HG02973 (cell line): ENCODE measurements around the gene MAGI2.
"Not testable (repeated sequence)": the region's sequence is repeated elsewhere in the genome, so short reads cannot be mapped to it uniquely, and the experiment has no call there.

Experiments used
- ATAC-seq: cut with Tn5 transposase; IDR thresholded peaks from one replicate; pipeline ENCODE4 v1.9.1; 2021; ENCODE audit warnings: moderate library complexity; ENCODE audit not compliant: unreplicated experiment

Gene MAGI2

DNA sequence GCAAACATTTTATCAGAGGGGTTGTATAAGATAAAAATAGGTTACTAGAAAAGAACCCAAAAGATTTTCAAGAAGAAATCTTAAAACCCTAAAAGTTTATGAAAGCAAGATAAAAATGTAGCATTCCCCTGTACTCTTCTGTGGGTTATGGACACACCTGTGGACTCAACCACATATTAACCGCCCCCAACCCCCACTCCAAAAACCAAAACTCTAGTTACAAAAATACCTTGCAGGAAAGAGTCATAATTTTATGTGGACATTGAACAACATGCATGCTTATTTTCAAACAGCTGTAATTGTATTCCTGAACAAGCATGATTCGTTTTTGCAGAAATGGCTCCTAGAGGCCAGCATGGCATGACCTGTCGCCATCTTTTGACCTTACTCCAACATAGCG is 1188.0 kb downstream of the MAGI2 start:
- no peak for ATAC-seq

DNA sequence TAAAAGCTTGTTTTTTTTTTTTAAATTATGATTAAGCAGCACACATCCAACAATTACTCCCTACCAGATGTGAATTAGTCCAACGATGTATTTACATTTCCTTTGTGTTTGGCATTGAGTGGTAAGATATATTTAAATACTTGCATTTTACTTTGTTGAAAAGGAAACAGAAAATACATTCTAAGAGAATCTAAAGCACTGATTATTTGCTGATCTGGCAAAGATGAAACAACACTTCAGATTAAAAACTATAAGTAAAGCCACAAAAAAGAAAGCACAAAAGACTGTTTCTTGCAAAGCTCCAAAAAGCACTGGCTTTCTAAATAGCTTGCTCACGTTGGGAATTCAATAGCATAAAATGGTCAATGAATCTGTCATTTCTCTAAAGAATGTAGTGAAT is 1188.4 kb downstream of the MAGI2 start:
- no peak for ATAC-seq

GRCh38 chr7:78264105-78264504 is 1189.4 kb downstream of the MAGI2 start:
- ATAC-seq: no peak

DNA sequence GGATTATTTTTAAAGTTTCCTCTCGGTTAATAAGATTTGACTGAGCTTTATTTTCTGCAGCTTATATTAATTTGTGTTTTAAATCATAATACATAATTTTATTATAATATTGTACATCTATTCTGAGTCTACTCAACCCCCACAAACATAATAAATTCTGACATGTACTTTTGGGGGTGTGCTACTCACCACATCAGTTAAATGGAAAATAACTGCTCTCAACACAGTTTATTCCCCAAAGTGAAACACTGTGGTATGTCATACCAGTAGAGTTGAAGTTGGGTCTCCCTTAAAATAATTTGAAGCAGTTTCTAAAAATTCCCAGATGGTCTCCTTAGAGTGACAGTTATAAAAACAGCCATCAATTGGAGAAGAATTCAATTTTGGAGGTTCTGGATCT is 1191.7 kb downstream of the MAGI2 start:
- ATAC-seq: no peak

- no peak for ATAC-seq
Measured at GRCh38 chr7:78261302-78261701, 1192.2 kb downstream of the MAGI2 start.

GRCh38 chr7:78260826-78261225 is 1192.6 kb downstream of the MAGI2 start:
- no peak for ATAC-seq

DNA sequence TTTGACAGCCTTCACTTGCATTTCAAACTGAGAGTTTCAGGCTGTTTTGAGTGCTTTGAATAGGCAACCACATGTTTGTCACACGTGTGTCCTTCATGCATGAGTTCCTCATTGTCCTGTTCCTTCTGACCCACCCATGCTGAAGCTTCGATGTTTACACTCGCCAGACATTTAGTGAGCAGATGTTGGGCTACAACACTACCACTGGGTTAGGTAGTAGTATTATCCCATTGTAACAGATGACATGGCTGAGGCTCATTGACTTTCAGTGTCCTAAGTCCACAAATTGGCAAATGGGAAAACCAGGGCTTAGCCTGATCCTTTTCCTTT is 1198.8 kb downstream of the MAGI2 start:
- no peak for ATAC-seq

- no peak for ATAC-seq
Measured at GRCh38 chr7:78253850-78254725, 1199.4 kb downstream of the MAGI2 start.

DNA sequence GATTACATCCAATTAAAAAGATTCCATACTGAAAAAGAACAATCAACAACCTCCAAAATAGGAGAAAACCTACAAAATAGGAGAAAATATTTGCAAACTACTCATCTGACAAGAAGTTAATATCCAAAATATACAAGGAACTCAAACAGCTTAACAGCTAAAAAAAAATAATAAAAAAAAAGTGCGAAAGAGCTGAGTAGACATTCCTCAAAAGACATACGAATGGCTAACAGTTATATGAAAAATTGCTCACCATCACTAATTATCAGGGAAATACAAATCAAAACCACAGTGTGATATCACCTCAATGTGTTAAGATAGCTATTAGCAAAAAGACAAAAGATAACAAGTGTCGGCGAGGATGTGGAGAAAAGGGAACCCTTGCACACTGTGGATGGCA is 1204.6 kb downstream of the MAGI2 start:
- no peak for ATAC-seq

DNA sequence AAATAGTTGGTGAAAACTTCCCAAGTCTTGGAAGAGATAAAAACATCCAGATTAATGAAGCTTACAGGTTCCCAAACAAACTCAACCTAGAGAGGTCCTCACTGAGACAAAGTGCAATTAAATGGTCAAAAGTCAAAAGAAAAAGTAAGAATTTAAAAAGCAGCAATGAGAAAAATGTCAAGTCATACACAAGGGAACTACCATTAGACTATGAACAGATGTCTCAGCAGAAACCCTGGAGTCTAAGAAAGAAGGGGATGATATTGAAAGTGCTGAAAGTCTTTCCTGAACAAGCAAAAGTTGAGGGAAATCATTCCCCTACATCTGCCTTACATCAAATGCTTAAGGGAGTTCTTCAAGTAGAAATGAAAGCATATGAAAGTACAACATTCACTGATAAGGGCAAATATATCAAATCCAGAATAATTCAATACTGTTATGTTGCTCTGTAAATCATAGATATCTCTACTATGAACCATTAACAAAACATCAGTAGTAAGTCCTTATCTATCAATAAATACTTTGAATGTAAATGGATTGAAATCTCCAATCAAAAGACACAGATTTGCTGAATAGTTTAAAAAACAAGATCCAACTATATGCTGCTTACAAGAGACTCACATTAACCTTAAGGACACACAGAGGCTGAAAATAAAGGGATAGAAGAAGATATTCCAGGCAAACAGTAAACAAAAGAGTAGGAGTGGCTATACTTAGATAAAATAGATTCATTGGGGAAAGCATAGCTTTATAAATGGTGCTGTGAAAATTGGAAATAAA is 1205.4 kb downstream of the MAGI2 start:
- ATAC-seq: no peak

GRCh38 chr7:78240179-78240578 is 1213.3 kb downstream of the MAGI2 start:
- ATAC-seq: not testable (repeated sequence)

- ATAC-seq: no peak
Measured at GRCh38 chr7:78234634-78235033, 1218.8 kb downstream of the MAGI2 start.

DNA sequence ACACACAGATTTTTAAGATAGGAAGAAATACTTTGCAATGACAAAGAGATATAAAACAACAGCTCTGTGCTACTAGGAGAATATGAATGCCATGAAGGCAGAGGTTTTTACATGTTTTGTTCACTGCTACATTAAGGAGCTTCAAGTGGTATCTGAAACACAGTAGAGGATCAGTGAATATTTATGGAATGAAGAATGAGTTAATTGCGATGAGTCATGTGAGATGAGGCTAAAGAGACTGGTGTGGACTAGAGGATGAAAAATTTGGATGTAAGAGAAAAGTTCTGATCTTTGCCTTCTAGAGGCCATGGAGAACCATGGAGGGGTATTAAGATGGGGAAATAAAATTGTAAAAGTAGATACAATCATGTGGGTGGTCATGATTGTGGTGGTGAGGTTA is 1220.7 kb downstream of the MAGI2 start:
- no peak for ATAC-seq

GRCh38 chr7:78226059-78226719 is 1227.3 kb downstream of the MAGI2 start:
- no peak for ATAC-seq

- ATAC-seq: no peak
Measured at GRCh38 chr7:78225534-78225933, 1227.9 kb downstream of the MAGI2 start.

DNA sequence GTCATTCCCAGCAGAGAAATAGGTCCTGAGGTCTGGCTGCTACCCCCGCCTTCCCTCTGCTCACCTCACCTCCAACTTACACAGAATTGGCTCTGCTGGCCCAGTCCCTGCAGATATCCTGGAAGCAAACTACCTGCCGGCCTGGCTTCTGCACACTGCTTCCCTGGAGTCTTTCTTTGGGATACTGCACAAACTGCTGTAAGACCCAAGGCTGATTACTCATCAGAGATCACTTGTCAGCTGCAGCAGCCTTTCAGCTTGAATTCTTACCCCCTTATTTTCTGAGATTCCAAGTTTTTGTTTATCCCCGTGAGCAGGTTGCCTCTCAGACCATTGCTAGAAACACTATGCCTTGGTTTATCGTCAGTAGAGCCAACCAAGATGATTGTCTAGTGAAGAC is 1228.5 kb downstream of the MAGI2 start:
- ATAC-seq: no peak

GRCh38 chr7:78223598-78223997 is 1229.9 kb downstream of the MAGI2 start:
- no peak for ATAC-seq

- no peak for ATAC-seq
Measured at GRCh38 chr7:78222001-78222751, 1231.3 kb downstream of the MAGI2 start.

DNA sequence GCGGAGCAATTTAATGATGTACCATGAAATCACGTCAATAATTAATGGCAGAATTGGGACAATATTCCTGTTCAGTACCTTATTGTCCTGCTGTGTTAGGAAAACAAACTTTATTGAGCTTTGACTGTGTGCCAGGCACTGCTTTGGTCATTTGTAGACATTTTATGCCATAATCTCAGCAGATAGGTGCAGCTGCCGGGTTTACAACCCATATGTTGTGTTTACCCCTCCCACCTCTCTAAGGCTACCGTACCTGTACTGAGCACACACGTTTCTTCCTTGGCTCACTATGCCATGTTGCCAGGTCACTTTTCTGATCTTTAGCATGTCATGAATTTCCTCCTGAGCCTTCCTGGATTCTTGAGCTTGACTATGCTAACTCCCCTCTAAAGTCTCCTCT is 1232.7 kb downstream of the MAGI2 start:
- no peak for ATAC-seq

DNA sequence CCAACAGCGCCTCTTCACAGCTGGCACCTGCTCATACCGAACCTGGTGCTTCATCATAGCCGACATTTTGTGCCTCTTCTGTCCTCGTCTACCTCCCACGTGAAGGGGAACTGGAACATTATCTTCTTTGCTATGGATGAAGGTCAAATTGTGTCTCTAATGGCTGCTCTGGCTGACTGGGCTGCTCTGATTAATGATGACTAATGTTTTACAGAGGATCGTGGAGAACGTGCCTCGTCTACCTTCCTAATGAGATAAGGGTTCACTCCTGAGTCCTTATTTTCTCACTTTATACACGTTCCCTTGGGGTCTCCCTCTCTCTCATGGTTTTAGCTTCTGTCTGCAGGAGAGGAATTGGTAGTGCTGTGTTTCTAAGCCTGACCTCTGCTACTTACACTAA is 1234.6 kb downstream of the MAGI2 start:
- no peak for ATAC-seq

DNA sequence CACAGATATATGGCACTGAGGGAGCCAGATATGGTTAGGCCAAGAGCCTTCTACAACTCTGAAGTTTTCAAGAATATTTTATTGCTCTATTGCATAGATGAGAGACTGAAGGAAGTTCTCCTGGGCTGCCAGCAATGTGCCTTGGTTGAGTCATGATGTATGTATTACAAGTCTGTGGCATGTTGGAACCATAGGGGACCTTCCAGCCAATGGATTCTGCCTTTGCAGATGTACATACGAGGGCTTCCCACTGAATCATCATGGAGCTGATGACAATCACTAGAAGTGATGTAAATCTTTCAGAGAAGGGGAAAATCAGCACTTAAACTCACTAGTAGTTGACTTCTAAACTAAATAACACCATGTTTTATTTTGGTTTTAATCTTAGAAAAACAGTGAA is 1235.4 kb downstream of the MAGI2 start:
- no peak for ATAC-seq
